Lower lobe of right lung (tissue), 2 donors: ENCODE data around the gene POLR3C. TPM values are rescaled to one million over a fixed set of nuclear protein-coding genes. Genes with fewer than 3 reads are reported as not detected.

Experiments used
- ATAC-seq, 2 donors: fragments of 200-7000 bp; cut with Tn5 transposase; one replicate each; pipeline ENCODE4 v1.9.1; 2020 to 2022; ENCODE audit warnings: mild to moderate bottlenecking in 2 of 2, moderate library complexity in 2 of 2
- DNase-seq: peaks from one replicate; pipeline ENCODE4 v3.0.0-alpha.2; 2020
- H3K27ac ChIP-seq: fragments of 200-600 bp; one replicate; pipeline ENCODE4 v1.8.0; 2022
- H3K27me3 ChIP-seq: fragments of 200-600 bp; one replicate; pipeline ENCODE4 v1.8.0; 2022; ENCODE audit warnings: low read depth
- H3K36me3 ChIP-seq: fragments of 200-600 bp; one replicate; pipeline ENCODE4 v1.8.0; 2022; ENCODE audit warnings: mild to moderate bottlenecking
- H3K4me1 ChIP-seq: fragments of 200-600 bp; one replicate; pipeline ENCODE4 v1.8.0; 2022
- H3K4me3 ChIP-seq: fragments of 200-600 bp; one replicate; pipeline ENCODE4 v1.8.0; 2022; ENCODE audit warnings: mild to moderate bottlenecking
- H3K9me3 ChIP-seq: fragments of 200-600 bp; one replicate; pipeline ENCODE4 v1.8.0; 2022
- intact Hi-C: fragments of 100-400 bp; cut with DNase I; formaldehyde crosslinking; loops from one replicate; pipeline ENCODE4 v1.11.0; 2022
- total RNA-seq: library from RNA; stranded (reverse); fragmentation: NEBNext Ultra II Directional; extraction: Animal tissue kit (Norgen Biotek cat#: 25700); gene quantifications from one replicate; pipeline ENCODE4 v1.2.1, GENCODE V29; 2021
- TF ChIP-seq, protein P1 (sequence below): fragments of 200-600 bp; IDR thresholded peaks from one replicate; pipeline ENCODE4 v1.8.0; 2022; ENCODE audit warnings: antibody characterized with exemption, mild to moderate bottlenecking
- donor health status: DM: no; HTN: yes; CAD: no; lungs with severe emphysema.

POLR3C gene
- total RNA-seq, 1 donor from 2014 or later, result 26.3 TPM

DNA sequence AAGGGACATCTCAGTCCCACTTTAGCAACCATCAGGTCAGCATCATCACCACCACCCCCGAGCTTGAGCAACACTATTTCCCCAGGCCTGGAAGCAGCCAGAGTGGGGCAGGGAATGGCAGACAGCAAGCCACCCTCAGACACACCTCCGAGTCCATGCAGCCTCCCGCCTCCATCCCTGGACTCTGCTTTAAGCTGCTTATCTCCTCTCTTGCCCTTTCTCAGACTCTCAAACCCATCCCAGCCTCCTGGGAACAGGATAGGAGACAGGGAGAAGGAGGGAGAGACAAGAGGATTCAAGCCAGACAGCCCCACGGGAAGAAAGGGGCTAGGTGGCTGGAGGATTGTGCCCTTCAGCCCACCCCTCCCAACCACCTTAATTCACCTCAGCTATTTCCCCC is 33.2 kb downstream of the POLR3C start:
- Histone ChIP-seq H3K4me3 (no peak overlapping the region), H3K27ac (no peak overlapping the region), H3K4me1 (peaks cover 20% of the 10 kb centered on the region), H3K9me3 (no peaks in the 10 kb centered on the region), H3K27me3 (no peaks in the 10 kb centered on the region), H3K36me3 (peaks cover 49% of the 10 kb centered on the region)
- TF ChIP-seq, protein P1, sequence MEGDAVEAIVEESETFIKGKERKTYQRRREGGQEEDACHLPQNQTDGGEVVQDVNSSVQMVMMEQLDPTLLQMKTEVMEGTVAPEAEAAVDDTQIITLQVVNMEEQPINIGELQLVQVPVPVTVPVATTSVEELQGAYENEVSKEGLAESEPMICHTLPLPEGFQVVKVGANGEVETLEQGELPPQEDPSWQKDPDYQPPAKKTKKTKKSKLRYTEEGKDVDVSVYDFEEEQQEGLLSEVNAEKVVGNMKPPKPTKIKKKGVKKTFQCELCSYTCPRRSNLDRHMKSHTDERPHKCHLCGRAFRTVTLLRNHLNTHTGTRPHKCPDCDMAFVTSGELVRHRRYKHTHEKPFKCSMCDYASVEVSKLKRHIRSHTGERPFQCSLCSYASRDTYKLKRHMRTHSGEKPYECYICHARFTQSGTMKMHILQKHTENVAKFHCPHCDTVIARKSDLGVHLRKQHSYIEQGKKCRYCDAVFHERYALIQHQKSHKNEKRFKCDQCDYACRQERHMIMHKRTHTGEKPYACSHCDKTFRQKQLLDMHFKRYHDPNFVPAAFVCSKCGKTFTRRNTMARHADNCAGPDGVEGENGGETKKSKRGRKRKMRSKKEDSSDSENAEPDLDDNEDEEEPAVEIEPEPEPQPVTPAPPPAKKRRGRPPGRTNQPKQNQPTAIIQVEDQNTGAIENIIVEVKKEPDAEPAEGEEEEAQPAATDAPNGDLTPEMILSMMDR, result no peak
- intact Hi-C loops, result no loop called here
- DNase-seq (no peak), ATAC-seq (no peak)

DNA sequence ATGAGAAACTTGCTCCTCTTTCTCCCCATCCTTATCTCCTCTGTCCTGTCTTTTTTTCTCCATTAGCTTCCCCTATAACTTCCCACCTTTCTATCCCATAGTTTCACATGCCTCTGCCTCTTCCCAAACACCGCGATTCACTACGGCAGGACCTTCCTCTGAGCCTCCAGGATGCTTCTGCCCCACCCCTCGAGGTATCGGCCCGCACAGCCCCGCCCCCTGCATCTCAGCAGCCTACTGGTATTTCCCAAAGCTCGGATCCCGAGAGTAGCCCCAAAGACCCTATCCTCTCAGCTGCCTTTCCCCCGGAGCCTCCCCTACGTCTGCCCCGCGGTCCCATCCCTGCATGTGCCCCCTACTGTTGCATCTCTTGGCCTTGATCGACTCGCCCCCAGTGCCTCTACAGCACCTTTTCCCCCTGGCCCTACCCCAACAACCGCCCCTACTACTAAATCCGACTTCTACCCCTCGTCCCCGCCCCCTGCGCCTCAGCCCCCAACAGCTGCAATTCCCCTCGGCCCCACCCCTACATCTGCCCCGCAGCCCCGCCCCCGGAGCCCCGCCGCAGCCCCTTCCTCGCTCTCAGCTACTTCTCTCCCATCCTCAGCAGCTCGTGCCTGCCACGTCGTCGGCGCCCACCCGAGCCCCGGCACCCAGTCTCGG is 34.4 kb downstream of the POLR3C start:
- no peaks in the 10 kb centered on the region for H3K27me3 ChIP-seq
- TF ChIP-seq, protein P1, result no peak
- ATAC-seq, result peak; percentile 43 to 63
- intact Hi-C loops, result no loop called here
- peak overlapping the region; percentile 77 for H3K4me3 ChIP-seq
- no peaks in the 10 kb centered on the region for H3K9me3 ChIP-seq
- peaks cover 37% of the 10 kb centered on the region for H3K36me3 ChIP-seq
- DNase-seq, result peak; percentile 73
- H3K4me1 ChIP-seq, result peaks cover 20% of the 10 kb centered on the region
- peak overlapping the region; percentile 87 for H3K27ac ChIP-seq

DNA sequence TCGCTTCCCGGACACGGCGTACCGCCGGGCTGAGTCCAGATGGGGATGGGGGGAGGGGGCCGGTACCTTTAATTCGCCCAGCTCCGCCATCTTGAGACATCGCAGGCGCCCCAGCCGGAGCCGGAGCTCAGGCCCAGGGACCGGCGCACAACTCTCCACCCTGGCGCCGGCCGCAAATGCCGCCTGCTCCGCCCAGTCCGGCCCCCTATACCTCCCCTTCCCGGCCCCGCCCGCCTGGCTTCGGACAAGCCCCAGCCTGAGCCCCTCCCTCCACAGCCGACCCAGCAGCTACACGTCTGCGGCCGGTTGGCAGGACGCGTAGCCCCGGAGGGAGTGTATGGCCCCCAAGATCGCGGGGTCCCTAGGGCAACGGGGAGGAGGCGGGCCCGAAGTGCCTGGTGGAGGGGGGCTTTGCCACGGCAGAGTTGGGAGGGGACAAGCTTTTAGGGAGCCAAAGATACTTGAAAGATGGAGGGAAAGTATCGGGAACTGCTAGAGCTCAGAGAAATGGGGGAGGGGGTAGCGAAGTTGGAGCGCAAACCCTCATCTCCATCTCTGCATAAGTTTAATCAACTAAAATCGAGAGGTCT is 35.0 kb downstream of the POLR3C start, which contains the start of gene PIAS3:
PIAS3 (minus strand) TSS at position 181 of the 590 bp plus-strand sequence; CDS start at position 90, 91 bp downstream.
- Histone ChIP-seq H3K36me3 (peaks cover 31% of the 10 kb centered on the region), H3K9me3 (no peaks in the 10 kb centered on the region), H3K27me3 (no peaks in the 10 kb centered on the region), H3K27ac (peak within 1 kb of the TSS; percentile 87), H3K4me3 (peak within 1 kb of the TSS; percentile 77), H3K4me1 (peaks cover 20% of the 10 kb centered on the region)
- TF ChIP-seq, protein P1, result no peak
- ATAC-seq (peak; percentile 98), DNase-seq (peak; percentile 97)
- intact Hi-C loops, result no loop called here

GRCh38 chr1:145859491-145860023 is 35.6 kb downstream of the POLR3C start:
- TF ChIP-seq, protein P1, result peak; percentile 22
- H3K36me3 ChIP-seq, result peaks cover 25% of the 10 kb centered on the region
- H3K4me1 ChIP-seq, result peaks cover 20% of the 10 kb centered on the region
- H3K27ac ChIP-seq, result peak overlapping the region; percentile 87
- intact Hi-C loops, result no loop called here
- DNase-seq, result peak; percentile 93
- peak overlapping the region; percentile 77 for H3K4me3 ChIP-seq
- H3K27me3 ChIP-seq, result no peaks in the 10 kb centered on the region
- ATAC-seq, result peak; percentile 94 to 95
- no peaks in the 10 kb centered on the region for H3K9me3 ChIP-seq

DNA sequence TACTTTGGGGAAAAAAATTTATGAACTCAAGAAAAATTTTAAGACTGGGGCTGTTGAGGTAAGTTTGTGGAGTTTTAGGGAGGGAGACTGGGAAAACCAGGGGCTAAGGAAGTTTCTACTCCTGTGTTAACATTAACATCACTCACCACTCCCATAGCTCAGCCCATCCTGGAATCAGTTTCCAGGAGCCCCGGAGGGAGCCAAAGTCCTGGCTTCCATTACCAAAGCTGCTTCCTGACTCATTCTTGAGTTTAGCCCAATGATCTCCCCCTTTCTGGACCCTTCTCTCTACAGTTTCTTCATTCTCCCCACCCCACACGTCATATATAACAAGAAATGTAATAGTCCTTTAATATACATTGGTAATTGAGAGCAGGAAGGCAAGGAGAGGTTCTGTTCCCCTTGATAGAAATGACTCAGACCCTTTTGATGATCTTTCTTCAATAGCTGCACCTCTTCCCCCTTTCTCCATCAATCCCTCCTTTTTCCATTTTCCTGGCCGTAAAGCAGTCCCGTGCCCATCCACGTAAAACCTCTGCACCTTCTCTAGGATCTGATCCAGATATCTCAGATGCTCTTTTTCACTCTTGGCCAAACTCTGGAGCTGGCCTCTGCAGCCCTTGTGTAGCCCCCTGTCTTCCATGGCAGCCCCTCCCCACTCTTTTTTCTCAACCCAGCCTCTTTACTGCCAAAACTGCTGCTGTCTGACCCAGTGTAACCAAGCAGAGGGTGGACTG is 39.5 kb downstream of the POLR3C start:
- DNase-seq, result no peak
- Histone ChIP-seq H3K4me1 (peaks cover 7% of the 10 kb centered on the region), H3K27ac (no peak overlapping the region), H3K9me3 (no peaks in the 10 kb centered on the region), H3K36me3 (no peaks in the 10 kb centered on the region), H3K27me3 (no peaks in the 10 kb centered on the region), H3K4me3 (no peak overlapping the region)
- intact Hi-C loops, result no loop called here
- TF ChIP-seq, protein P1, result no peak
- no peak for ATAC-seq
